Cardiac atrium fibroblast (primary cell): ENCODE measurements around the gene ZAR1. TPM values are rescaled to one million over a fixed set of nuclear protein-coding genes. Genes with fewer than 3 reads are reported as not detected.

Source experiments
- total RNA-seq: library from RNA; depleted of rRNA; stranded (reverse); fragments of >200 nt; gene quantifications from 2 replicates; pipeline ENCODE4 v1.2.3, GENCODE V29; 2015

The ZAR1 gene, protein sequence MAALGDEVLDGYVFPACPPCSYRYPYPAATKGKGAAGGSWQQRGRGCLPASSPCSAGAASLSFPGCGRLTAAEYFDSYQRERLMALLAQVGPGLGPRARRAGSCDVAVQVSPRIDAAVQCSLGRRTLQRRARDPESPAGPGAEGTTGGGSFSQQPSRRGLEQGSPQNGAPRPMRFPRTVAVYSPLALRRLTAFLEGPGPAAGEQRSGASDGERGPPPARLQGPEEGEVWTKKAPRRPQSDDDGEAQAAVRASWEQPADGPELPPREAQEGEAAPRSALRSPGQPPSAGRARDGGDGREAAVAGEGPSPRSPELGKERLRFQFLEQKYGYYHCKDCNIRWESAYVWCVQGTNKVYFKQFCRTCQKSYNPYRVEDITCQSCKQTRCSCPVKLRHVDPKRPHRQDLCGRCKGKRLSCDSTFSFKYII
- total RNA-seq = not detected in 2 replicates

GRCh38 chr4:48490012-48490679 is at the start of gene ZAR1:
ZAR1 (plus strand) TSS chr4:48490252; CDS start chr4:48490292, 40 bp downstream.

GRCh38 chr4:48483006-48483776 is 6.9 kb upstream of the ZAR1 start, which contains the start of gene SLC10A4:
SLC10A4 (plus strand) TSS chr4:48483343; CDS start chr4:48483562, 219 bp downstream.

Other genes with a start within 250 kb of the ZAR1 start
- gene TEC, start 220.4 kb upstream of the ZAR1 start, total RNA-seq = 0.16 TPM in 1 of 2 replicates, not detected in the other
- 24.1 and 56.3 TPM in 2 replicates for gene SLAIN2, start 148.7 kb upstream of the ZAR1 start, total RNA-seq
- gene SLC10A4, start 6.9 kb upstream of the ZAR1 start, total RNA-seq = not detected in 2 replicates